Cardiac muscle cell (in vitro differentiated cells and primary cell): ENCODE results near the gene ANKRD13B. TPM values are rescaled to one million over a fixed set of nuclear protein-coding genes. Genes with fewer than 3 reads are reported as not detected.

Experiments
- DNase-seq, 2 donors: peaks; one replicate each; pipeline versions ENCODE4 v3.0.0 to v3.0.0-alpha.2; 2010 to 2017; ENCODE audit warnings: low read depth in 1 of 2, low spot score in 1 of 2
- H3K27ac ChIP-seq: fragments of 200-600 bp; sonication (generic); 2 replicates; pipeline ENCODE4 v1.5.1; 2016
- H3K27me3 ChIP-seq: fragments of 200-600 bp; sonication (generic); 2 replicates; pipeline ENCODE4 v1.6.0; 2016; ENCODE audit warnings: control low read depth
- H3K36me3 ChIP-seq: fragments of 200-600 bp; sonication (generic); 2 replicates; pipeline ENCODE4 v1.5.1; 2016; ENCODE audit warnings: control low read depth
- H3K4me1 ChIP-seq: fragments of 200-600 bp; sonication (generic); 2 replicates; pipeline ENCODE4 v1.8.1; 2017; ENCODE audit warnings: low read depth, mild to moderate bottlenecking, mixed run types
- H3K4me3 ChIP-seq: fragments of 200-600 bp; sonication (generic); 2 replicates; pipeline ENCODE4 v1.5.1; 2016; ENCODE audit warnings: mild to moderate bottlenecking
- H3K9me3 ChIP-seq: fragments of 200-600 bp; sonication (generic); 2 replicates; pipeline ENCODE4 v1.5.1; 2017; ENCODE audit warnings: low read depth, mild to moderate bottlenecking, control low read depth
- polyA plus RNA-seq: library from polyadenylated mRNA; unstranded; fragments of >200 nt; fragmentation: Nextera tagmentation; extraction: Ambion mirVana; gene quantifications from 2 replicates; pipeline ENCODE4 v1.2.1, GENCODE V29; 2016
- total RNA-seq: library from RNA; depleted of rRNA; stranded (reverse); fragments of >200 nt; gene quantifications from 2 replicates; pipeline ENCODE4 v1.2.3, GENCODE V29; 2016
- TF ChIP-seq, protein P1 (sequence below): IDR thresholded peaks from 2 replicates; pipeline ENCODE4 v1.5.1; 2012; ENCODE audit warnings: low read depth, mild to moderate bottlenecking, low read length

The ANKRD13B gene
- total and polyA plus RNA-seq, 2 experiments from 2014 or later = 7.4 to 12.7 TPM

DNA sequence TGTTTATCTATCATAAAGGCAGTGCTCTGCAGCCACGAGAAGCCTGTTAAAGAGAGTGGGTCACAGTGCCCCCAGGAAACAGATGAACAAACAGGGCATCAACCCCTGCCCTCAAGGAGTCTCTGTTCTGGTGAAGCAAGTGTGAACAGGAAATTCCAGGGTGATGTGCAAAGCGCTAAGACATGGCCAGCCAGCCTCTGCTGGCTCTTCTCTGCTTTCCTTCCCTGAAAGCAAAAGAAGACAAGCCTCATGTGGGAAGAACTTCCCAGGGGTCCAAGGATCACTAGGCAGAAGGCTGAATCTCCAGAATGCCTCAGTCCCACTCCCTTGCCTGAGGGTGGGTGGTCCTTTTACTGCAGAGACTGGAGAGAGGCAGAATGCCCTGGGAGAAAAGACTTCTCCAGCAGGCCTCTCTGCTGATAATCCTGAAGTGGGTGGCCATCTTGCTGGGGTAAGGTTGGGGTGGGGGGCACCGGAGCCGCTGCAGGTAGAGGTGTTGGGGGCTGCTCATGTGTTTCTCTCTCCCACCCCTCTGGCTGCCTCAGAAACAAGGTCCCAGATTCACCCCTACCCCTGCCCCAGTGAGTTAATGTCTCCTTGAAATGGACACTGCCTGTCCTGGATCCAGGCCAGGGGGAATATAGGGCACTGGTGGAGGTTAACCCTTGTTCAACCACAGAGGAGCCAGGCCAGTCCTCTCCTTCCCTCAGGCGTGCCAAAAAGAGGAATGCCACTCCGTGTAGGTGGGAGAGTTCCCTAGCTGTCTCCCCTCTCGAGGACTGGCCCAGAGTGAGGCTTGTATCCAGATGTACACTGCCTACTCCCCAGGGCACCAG lies 2.4 kb downstream of the ANKRD13B start:
- H3K4me1 ChIP-seq = peaks cover 12% of the 10 kb centered on the region
- no peak for DNase-seq

DNA sequence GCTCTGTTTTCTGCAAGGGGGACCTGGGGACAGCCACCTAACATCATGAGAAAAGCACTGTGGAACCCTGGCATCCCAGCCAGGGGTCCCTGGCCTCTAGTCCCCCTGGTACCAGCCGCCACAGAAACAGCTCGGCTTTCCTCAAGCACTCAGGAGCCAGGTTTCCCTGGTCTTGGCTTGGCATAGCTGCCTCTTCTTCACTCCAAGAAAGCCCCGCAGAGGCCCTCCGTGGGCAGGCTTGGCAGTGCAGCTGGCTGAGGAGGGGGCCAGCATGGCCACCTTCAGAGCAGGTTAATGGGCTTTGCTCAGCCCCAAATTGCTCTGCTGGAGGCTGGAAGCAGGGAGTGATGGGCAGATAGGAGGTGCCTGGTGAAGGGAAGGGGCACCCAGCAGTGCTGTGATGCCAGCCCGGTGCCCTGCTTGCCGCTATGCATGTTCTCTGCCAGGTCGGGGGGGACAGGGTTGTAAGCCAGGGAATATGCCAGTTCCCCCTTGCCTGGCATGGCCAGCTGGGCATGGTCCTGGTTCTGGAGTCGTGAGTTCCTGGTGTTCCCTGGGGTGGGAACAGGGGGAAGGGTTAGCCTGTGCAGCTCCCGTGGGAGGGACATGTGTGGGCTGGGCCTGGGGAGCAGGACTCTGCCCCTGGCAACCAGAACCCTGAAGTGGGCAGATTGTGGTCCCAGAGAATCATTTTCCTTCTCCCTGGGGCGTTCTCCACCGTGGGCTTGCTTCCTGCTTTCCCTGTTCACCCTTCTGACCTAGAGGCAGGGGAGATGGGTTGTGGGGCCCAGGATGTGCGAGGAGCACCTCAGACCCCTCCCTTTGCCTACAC lies 3.2 kb downstream of the ANKRD13B start:
- no peaks in the 10 kb centered on the region for H3K9me3 ChIP-seq
- DNase-seq = no peak
- H3K27ac ChIP-seq = no peak overlapping the region
- H3K4me3 ChIP-seq = no peak overlapping the region
- peaks cover 7% of the 10 kb centered on the region for H3K27me3 ChIP-seq
- H3K36me3 ChIP-seq = no peaks in the 10 kb centered on the region
- TF ChIP-seq, protein P1, sequence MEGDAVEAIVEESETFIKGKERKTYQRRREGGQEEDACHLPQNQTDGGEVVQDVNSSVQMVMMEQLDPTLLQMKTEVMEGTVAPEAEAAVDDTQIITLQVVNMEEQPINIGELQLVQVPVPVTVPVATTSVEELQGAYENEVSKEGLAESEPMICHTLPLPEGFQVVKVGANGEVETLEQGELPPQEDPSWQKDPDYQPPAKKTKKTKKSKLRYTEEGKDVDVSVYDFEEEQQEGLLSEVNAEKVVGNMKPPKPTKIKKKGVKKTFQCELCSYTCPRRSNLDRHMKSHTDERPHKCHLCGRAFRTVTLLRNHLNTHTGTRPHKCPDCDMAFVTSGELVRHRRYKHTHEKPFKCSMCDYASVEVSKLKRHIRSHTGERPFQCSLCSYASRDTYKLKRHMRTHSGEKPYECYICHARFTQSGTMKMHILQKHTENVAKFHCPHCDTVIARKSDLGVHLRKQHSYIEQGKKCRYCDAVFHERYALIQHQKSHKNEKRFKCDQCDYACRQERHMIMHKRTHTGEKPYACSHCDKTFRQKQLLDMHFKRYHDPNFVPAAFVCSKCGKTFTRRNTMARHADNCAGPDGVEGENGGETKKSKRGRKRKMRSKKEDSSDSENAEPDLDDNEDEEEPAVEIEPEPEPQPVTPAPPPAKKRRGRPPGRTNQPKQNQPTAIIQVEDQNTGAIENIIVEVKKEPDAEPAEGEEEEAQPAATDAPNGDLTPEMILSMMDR = no peak
- H3K4me1 ChIP-seq = peaks cover 6% of the 10 kb centered on the region

More for the DNA sequence above, 2.4 kb downstream of the ANKRD13B start:
- Histone ChIP-seq H3K4me3 (no peak overlapping the region), H3K9me3 (no peaks in the 10 kb centered on the region), H3K27me3 (peaks cover 7% of the 10 kb centered on the region), H3K27ac (no peak overlapping the region), H3K36me3 (no peaks in the 10 kb centered on the region)
- TF ChIP-seq, protein P1 = no peak

DNA sequence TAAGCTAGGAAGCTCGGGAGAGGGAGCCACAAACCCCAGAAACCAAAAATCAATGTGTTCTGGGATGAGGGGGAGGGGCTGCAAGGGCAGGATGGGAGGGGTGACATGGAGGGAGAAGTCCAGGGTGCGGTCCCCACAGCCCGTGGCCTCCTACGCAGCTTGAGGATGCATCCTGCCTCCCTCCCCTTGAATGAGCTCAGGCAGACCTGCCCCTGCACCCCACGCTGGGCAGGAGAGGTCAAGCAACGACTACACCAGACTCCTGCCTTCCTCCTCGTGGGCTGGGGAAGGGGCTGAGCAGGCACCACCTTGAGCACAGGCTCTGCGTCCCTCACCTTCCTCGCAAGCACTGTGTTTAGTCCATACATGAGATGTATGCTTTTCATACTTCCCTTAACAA lies 3.9 kb downstream of the ANKRD13B start:
- H3K4me1 ChIP-seq = peaks cover 5% of the 10 kb centered on the region
- TF ChIP-seq, protein P1 = no peak

DNA sequence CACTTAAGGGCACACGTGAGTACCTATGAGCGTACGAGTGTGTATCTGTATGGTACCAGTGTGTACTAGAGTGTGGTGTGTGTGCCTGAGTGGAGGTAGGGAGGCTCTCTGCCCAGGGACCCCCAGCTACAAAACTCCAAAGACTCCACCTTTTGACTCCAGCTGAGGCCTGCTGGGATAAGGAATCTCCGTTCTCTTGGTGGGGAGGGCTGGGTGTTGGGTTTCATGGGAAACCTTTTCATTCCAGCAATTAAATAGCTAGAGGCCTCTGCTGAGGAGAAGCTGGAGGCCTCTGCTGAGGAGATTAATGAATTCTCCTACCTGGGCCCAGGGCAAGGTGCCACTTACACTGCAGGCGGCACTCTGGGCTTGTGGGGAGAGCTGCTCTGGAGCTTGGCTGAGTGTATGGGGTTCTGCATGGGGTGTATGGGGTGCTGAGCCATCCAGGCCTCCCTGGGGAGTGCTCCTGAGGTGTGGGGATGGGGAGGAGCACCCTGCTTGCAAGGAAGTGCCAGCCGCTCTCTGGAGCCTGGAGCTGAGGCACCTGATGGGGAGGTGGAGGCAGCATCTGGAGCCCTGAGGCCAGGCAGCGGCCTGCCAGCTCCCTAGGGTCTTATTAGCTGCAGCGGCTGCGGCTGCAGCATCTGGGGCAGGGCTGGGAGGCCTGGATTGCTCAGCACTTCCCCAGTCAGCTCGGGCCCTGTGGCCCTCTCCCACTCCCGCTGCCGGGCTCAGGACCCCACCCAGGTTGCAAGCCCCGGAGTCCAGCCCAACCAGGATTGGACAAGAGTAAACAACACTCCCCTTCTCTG lies 4.6 kb downstream of the ANKRD13B start:
- no peaks in the 10 kb centered on the region for H3K36me3 ChIP-seq
- no peaks in the 10 kb centered on the region for H3K9me3 ChIP-seq
- no peak for DNase-seq
- peaks cover 5% of the 10 kb centered on the region for H3K4me1 ChIP-seq
- H3K4me3 ChIP-seq = no peak overlapping the region
- TF ChIP-seq, protein P1 = no peak
- H3K27ac ChIP-seq = no peak overlapping the region
- peaks cover 7% of the 10 kb centered on the region for H3K27me3 ChIP-seq

More for the DNA sequence above, 3.9 kb downstream of the ANKRD13B start:
- no peak overlapping the region for H3K4me3 ChIP-seq
- DNase-seq = no peak
- H3K27ac ChIP-seq = no peak overlapping the region
- no peaks in the 10 kb centered on the region for H3K36me3 ChIP-seq
- peaks cover 7% of the 10 kb centered on the region for H3K27me3 ChIP-seq
- H3K9me3 ChIP-seq = no peaks in the 10 kb centered on the region

DNA sequence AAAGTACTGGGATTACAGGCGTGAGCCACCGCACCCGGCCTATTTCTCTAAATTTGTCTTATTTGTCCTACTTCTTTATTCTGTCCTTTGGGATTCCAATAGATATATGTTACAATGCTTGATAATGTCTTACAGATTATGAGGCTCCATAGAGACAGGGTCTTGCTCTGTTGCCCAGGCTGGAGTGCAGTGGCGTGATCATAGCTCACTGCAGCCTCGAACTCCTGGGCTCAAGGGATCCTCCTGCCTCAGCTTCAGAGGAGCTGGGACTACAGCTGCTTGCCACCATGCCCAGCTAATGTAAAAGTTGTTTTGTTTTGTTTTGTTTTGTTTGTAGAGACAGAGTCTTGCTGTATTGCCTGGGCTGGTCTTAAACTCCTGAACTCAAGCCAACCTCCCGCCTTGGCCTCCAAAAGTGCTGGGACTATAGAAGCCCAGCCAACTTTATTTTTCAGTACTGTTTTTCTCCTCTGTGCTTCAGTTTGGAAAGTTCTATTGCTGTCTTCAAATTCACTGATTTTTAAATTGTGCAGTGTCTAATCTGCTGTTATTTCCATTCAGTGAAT lies 10.3 kb downstream of the ANKRD13B start:
- Histone ChIP-seq H3K4me1 (no peaks in the 10 kb centered on the region), H3K9me3 (no peaks in the 10 kb centered on the region), H3K27ac (no peak overlapping the region), H3K4me3 (no peak overlapping the region), H3K27me3 (no peaks in the 10 kb centered on the region), H3K36me3 (no peaks in the 10 kb centered on the region)
- TF ChIP-seq, protein P1 = no peak
- DNase-seq = no peak
